ENCODE data around the gene RPL10A. TPM values are rescaled to one million over a fixed set of nuclear protein-coding genes. Genes with fewer than 3 reads are reported as not detected.

The RPL10A gene
- total and polyA plus RNA-seq, 2 of the 8 experiments (the other 6 are each of a cell fraction or from before 2014, with no cell fraction given): 1,893 to 2,948 TPM

- Histone ChIP-seq H4K20me1 (replicated peaks in 1 of 2; ENCODE audit: control insufficient read depth in 1 of 2, insufficient read depth in 2 of 2, low read length in 2 of 2) (no peaks in the 10 kb centered on the region), H3K4me1 (replicated peaks in 1 of 4; ENCODE audit: control insufficient read depth in 3 of 4, insufficient read depth in 4 of 4, low read length in 3 of 4) (peaks cover 0 to 16% (median 10%) of the 10 kb centered on the region in 4 experiments; a peak in 6 of 7 replicates), H2BK120ac (replicated peaks; ENCODE audit: low read depth, low read length) (no peak overlapping the region), H2AFZ (ENCODE audit: low read length) (no peak overlapping the region), H3K79me1 (ENCODE audit: low read depth, low read length) (no peaks in the 10 kb centered on the region), H2AK5ac (ENCODE audit: low read depth, low read length) (no peak overlapping the region; the same call in 1 of the 2 replicates), H3K27me3 (replicated peaks in 1 of 4; ENCODE audit: control insufficient read depth in 3 of 4, extremely low read depth in 1 of 4, insufficient read depth in 3 of 4, low read length in 3 of 4) (no peaks in the 10 kb centered on the region; a peak in 1 of 7 replicates), H4K91ac (replicated peaks; ENCODE audit: insufficient read length, low read length) (no peak overlapping the region), H4K5ac (ENCODE audit: insufficient read length, low read depth, low read length) (no peak overlapping the region), H3K56ac (replicated peaks; ENCODE audit: insufficient read length, low read depth, low read length) (no peak overlapping the region), H3K27ac (ENCODE audit: low read depth, low read length) (no peak overlapping the region), H3K9me3 (ENCODE audit: insufficient read depth in 2 of 2, low read depth in 1 of 2, low read length in 1 of 2) (no peaks in the 10 kb centered on the region), H3K14ac (ENCODE audit: insufficient read length) (no peak overlapping the region), H3K18ac (ENCODE audit: extremely low read depth, low read length) (no peak overlapping the region), H2BK5ac (ENCODE audit: low read depth, low read length) (no peak overlapping the region), H2BK20ac (ENCODE audit: low read length) (no peak overlapping the region), H3K9ac (replicated peaks in 1 of 4; ENCODE audit: extremely low read depth in 1 of 4, low read depth in 3 of 4, low read length in 3 of 4) (no peak overlapping the region), H4K8ac (ENCODE audit: extremely low read depth, insufficient read depth, low read length) (no peak overlapping the region), H2BK15ac (ENCODE audit: low read length) (no peak overlapping the region), H2BK12ac (ENCODE audit: low read depth, low read length) (no peak overlapping the region; the same call in 1 of the 2 replicates), H3K79me2 (ENCODE audit: control insufficient read depth in 1 of 2, insufficient read depth in 2 of 2, low read length in 2 of 2) (no peaks in the 10 kb centered on the region), H3K4me3 (ENCODE audit: extremely low read depth in 1 of 4, insufficient read depth in 2 of 4, low read depth in 3 of 4, low read length in 4 of 4) (no peak overlapping the region), H3K23ac (ENCODE audit: insufficient read length) (no peak overlapping the region), H3K4me2 (ENCODE audit: insufficient read depth in 1 of 2, low read depth in 2 of 2, low read length in 2 of 2) (no peak overlapping the region), H3K4ac (replicated peaks; ENCODE audit: insufficient read length, low read depth, low read length) (no peak overlapping the region), H3K23me2 (ENCODE audit: low read depth, low read length) (no peaks in the 10 kb centered on the region; the same call in 1 of the 2 replicates), H3K36me3 (ENCODE audit: control insufficient read depth in 2 of 4, insufficient read depth in 4 of 4, low read length in 3 of 4) (no peaks in the 10 kb centered on the region)
- no peak for FAIRE-seq
- TF ChIP-seq ATF3 (IDR thresholded peaks at IDR 0.05; ENCODE audit: insufficient read depth, low read depth, low read length) (no peak), SRF (IDR thresholded peaks at IDR 0.05; ENCODE audit: low read depth, low read length) (no peak), KDM4A (IDR thresholded peaks at IDR 0.05; ENCODE audit: low read depth, low read length, severe bottlenecking) (no peak), SIN3A (conservative IDR thresholded peaks at IDR 0.05 in 1 of 2, IDR thresholded peaks at IDR 0.05 in 1 of 2; ENCODE audit: low read depth in 1 of 2, low read length in 2 of 2) (no peak), GABPA (IDR thresholded peaks at IDR 0.05; ENCODE audit: borderline replicate concordance, insufficient read depth, low read length) (no peak)
- CTCF ChIA-PET (ENCODE audit: partially characterized antibody): interaction anchor here (0.6 to 32.2 kb wide), 15 partner anchors 8 to 258 kb away, joined by 3 to 521 read pairs (median 3); no protein-coding TSS in a partner anchor
- POLR2A ChIA-PET (ENCODE audit: partially characterized antibody): interaction anchor here (0.6 to 1.6 kb wide), 7 partner anchors 11 to 48 kb away, joined by 3 to 8 read pairs (median 4); partner anchors contain the start of gene RPL10A
- DNase-seq (ENCODE audit: low read depth in 1 of 2, low spot score in 2 of 2): no peak
- 85% methylated on average over 6 of the region's 6 CpGs; no CpG with 5 or more reads in 1 of the 2 experiments for WGBS, 2 experiments (ENCODE audit: extremely low coverage in 1 of 2, insufficient coverage in 1 of 2, insufficient read length in 1 of 2, insufficient replicate concordance in 2 of 2, low coverage in 1 of 2, low lambda C conversion rate in 2 of 2, missing lambda C conversion rate in 1 of 2)
These were observed 48.5 kb downstream of the RPL10A start for GRCh38 chr6:35516712-35517111.

All from H1 (cell line).